ENCODE measurements around the gene FADD.

FADD gene

GRCh38 chr11:70233962-70234361 is 30.9 kb downstream of the FADD start:
- DNase-seq (ENCODE audit: low spot score): no peak

- DNase-seq (ENCODE audit: low spot score): no peak
These were observed 37.2 kb downstream of the FADD start for GRCh38 chr11:70240337-70240736.

DNA sequence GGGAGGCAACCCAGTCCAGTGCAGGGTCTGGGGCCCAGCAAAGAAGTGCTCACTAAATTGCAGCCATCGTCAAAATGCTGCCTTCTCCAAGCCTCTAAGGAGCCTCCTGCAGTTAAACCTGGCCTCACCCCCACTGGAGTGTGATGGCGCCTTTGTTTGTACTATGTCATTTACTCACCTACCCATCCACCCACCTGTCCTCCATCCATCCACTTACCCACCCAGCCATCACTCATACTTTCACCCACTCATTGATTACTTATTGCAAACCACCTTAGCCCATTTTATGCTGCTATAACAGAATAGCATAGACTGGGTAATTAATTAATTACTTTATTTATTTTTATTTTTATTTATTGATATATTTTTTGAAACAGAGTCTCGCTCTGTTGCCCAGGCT is 38.6 kb downstream of the FADD start:
- DNase-seq (ENCODE audit: low spot score): no peak

GRCh38 chr11:70242885-70243284 is 39.8 kb downstream of the FADD start:
- no peak for DNase-seq (ENCODE audit: low spot score)

GRCh38 chr11:70243912-70244652 is 41.0 kb downstream of the FADD start:
- no peak for DNase-seq (ENCODE audit: low spot score)

GRCh38 chr11:70244698-70245097 is 41.6 kb downstream of the FADD start:
- no peak for DNase-seq (ENCODE audit: low spot score)

DNA sequence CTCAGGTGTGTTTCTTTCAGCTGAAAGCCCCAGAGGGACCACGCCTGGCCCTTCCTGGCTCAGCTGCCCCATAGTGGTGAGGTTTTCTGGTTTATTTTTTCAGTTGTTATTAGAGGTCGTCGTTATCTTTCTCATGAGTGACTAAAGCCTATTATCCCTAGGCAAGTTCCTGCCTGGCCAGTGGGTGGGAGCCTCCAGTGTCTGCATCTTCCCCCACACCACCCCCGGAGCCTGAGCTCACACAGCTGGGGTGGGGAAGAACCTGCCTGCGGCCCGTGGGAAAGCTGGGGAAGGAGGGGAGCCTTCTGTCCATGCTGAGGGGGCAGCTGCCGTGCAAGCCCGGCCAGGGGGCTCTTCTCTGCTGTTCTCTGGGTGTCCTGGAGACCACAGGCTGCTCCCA is 43.1 kb downstream of the FADD start:
- DNase-seq (ENCODE audit: low spot score): no peak

DNA sequence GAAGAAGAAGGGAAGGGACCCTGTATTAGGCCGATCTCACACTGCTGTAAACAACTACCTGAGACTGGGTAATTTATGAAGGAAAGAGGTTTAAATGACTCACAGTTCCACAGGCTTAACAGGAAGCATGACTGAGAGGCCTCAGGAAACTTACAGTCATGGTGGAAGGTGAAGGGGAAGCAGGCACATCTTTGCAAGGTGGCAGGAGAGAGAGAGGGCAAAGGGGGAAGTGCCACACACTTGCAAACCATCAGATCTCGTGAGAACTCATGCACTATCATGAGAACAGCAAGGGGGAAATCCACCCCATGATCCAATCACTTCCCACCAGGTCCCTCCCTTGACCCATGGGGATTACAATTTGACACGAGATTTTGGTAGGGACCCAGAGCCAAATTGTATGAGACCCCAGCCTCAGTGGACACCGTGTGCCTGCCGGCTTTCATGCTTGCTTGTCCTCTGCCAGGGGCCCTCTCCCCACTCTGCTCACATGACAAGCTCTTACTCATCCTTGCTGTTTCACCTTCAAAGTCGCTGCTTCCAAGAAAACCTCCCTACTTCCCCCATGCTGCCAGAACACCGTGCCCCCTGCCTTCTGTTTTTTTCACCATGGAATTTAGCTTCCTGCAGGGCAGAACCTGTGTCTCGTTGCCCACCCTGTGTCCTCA is 44.1 kb downstream of the FADD start:
- no peak for DNase-seq (ENCODE audit: low spot score)

- no peak for DNase-seq (ENCODE audit: low spot score)
These were observed 44.6 kb downstream of the FADD start for GRCh38 chr11:70247710-70248072.

- no peak for DNase-seq (ENCODE audit: low spot score)
These were observed 48.0 kb downstream of the FADD start for GRCh38 chr11:70250876-70251658.

- no peak for DNase-seq (ENCODE audit: low spot score)
These were observed 48.7 kb downstream of the FADD start for GRCh38 chr11:70251659-70252321.

GRCh38 chr11:70252844-70253243 is 49.7 kb downstream of the FADD start:
- DNase-seq (ENCODE audit: low spot score): no peak

DNA sequence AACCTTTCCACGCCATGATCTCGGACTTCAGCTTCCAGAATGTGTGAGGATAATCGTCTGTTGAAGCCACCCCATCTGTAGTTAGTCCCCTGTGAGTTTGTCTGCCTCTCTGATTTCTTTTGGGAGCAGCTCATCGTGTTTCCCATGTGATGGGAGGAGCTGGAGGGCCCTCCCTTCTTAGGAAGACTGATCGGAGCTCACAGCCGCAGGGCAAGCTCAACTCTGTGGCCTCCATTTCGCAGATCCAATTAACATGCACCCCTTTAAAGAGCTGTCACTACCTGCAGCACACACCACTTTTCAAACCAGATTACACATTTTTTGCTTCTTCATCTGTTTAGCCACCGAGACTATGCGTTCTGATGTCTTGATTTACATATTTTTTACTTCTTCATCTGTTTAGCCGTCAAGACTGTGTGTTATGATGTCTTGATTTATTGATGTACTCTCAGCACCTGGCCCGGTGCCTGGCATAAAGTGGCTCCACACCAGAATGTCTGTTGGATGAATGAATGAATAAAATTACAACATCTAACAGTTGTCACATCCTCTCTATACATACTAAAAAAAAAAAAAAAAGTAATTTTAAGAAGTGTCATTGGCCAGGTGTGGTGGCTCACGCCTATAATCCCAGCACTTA is 52.5 kb downstream of the FADD start:
- DNase-seq (ENCODE audit: low spot score): no peak
